Daoy (cell line): Measurements from ENCODE around the gene PRKCSH. TPM values are rescaled to one million over a fixed set of nuclear protein-coding genes. Genes with fewer than 3 reads are reported as not detected.
"Not testable (repeated sequence)": the region's sequence is repeated elsewhere in the genome, so short reads cannot be mapped to it uniquely, and the experiment has no call there.

Source experiments
- DNase-seq: peaks from one replicate; pipeline ENCODE4 v3.0.0-alpha.2; 2015; ENCODE audit warnings: low read depth
- total RNA-seq: library from RNA; depleted of rRNA; stranded (reverse); fragments of >200 nt; shearing (Covaris generic); gene quantifications from 2 replicates; pipeline ENCODE4 v1.2.3, GENCODE V29; 2014

PRKCSH gene
- total RNA-seq, 1 experiment from 2014 or later = 85.8 TPM

DNA sequence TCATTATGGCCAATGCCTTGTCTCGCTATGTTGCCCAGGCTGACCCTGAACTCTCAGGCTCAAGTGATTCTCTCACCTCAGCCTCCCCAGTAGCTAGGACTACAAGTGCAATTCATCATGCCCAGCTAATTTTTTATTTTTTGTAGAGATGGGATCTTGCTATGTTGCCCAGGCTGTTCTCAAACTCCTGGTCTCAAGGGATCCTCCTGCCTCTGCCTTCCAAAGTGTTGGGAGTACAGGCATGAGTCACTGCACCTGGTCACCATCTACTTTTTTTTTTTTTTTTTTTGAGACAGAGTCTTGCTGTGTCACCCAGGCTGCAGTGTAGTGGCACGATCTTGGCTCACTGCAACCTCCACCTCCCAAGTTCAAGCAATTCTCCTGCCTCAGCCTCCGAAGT lies 39.9 kb downstream of the PRKCSH start:
- DNase-seq = not testable (repeated sequence)

DNA sequence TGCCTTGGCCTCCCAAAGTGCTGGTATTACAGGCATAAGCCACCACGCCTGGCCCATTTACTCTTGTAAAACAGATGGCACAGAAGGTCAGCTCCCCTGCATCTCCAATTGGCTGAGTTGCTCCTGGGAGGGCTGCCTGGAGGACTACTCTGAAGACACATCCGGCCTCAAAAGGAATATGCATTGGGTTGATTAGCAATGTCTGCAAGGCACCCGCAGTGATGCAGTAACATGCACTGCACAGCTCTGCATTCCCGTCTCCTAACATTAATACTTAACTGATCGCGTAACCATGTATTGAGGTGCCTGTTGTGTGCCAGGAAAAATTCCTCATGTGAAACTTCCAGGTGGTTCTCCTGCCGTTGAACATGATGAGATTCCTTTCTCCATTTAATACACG lies 40.4 kb downstream of the PRKCSH start:
- no peak for DNase-seq

DNA sequence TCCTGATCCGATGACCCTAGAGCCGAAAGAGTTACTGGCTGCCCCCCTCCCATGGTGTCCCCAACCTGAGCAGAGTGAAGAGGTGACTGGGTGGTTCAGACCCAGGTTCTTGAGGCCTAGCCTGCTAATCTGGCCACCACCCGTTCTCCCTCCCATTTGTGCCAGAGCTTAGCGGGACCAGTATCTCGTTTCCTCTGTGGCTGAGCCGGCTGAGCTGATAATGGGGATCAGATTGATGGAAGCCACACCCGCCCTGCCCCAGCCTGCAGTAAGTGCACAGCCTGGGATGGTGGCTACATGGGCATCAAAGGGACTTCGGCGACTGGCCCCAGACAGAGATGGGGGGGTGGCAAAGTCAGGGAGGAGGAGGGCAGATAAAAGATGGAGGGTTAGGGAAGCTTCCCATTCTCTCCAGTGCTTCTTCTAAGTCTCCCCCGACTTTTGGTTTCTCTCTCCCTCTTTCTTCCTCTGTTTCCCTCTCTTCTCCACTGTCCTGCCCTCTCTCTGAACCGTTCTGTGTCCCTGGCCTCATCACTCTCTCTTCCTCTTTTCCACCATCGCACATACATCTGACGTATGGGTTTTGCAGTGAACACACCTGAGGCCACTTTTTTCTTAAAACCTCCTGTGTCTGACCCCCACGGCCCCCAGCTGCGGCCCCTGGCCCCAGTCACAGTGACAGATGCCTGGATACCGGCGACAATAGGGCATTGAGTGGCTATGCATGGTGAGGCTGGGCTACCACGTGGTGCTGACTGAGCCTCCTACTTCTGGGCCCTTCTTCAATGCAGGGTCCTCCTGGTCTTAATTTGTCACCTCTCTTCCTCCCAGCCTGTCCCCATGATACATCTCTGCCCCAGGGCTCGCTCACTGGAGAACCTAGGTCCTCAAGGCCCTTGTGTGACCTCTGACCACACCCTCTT lies 43.0 kb downstream of the PRKCSH start:
- DNase-seq = no peak

DNA sequence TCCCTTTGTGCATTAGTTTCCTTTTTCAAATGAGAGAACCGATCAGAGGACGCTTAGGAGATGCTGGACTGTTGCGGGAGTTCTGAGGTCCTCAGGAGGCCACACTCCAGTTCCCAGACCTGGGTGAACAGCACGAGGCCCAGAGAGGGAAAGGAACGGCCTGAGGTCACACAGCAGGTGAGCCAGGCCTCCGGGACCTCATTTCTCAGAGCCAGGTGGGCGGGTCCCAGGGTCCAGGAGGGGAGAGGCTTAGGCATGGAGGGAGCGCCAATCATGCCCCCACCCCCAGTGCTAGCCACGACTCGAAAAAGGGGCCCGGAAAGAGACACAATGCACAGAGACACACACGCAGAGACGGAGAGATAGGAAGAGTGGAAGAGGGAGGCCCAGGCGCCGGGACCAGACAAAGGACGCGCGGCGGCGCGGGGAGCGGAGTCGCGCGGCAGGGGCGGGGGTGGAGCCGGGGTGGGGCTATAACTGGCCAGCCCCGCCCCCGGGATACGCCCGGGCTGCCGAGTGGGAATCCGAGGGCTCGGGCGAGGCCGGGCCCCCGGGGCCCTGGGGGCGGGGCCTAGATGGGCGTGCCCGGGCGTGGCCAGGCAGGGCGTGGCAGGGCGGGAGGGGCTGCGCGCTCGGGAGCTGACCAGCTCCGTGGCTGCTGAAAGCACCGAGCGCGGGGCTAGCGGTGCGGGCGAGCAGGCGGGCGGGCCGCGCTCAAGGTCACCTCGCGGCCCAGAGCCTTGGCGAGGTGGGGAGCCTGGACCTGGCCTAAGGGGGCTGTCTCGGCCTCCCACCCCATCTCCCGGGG lies 43.9 kb downstream of the PRKCSH start:
- DNase-seq = peak; percentile 32

DNA sequence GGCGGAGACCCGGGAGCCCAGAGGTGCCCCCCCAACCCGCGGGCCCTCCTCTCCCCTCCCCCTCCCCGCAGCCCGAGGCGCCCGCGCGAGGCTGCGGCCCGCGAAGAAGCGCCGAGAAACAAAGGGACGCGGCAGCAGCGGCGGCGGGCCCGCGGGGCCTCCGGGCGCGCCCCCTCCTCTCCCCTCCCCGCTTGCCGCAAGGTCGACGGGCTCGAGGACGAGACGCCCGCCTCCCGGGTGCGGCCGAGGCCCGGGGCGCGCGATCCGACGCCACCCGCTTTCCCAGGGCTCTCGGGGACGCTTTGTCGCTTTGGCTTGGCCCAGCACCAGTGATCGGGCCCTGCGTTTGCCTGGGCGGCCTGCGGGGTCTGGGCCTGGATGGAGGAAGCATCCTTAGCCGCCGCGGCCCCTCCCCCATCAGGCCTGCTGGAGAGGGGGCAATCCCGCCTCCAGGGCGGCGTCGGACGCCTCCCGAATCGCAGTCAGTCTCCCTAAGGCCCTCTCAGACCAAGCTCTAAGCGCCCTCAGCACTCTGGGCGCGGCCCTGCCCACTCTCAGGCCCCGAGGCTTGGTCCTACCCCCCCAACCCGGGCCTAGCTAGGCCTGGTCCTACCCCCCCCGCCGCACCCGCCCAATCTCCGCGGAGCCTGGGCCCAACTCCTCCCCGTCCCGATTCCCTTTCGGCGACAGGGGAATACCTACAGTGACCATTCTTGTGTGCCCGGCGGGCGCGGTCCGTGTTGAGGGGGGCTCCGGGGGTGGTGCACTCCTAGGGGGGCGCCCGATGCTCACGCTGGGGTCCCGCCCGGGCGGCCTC lies 44.7 kb downstream of the PRKCSH start:
- no peak for DNase-seq

DNA sequence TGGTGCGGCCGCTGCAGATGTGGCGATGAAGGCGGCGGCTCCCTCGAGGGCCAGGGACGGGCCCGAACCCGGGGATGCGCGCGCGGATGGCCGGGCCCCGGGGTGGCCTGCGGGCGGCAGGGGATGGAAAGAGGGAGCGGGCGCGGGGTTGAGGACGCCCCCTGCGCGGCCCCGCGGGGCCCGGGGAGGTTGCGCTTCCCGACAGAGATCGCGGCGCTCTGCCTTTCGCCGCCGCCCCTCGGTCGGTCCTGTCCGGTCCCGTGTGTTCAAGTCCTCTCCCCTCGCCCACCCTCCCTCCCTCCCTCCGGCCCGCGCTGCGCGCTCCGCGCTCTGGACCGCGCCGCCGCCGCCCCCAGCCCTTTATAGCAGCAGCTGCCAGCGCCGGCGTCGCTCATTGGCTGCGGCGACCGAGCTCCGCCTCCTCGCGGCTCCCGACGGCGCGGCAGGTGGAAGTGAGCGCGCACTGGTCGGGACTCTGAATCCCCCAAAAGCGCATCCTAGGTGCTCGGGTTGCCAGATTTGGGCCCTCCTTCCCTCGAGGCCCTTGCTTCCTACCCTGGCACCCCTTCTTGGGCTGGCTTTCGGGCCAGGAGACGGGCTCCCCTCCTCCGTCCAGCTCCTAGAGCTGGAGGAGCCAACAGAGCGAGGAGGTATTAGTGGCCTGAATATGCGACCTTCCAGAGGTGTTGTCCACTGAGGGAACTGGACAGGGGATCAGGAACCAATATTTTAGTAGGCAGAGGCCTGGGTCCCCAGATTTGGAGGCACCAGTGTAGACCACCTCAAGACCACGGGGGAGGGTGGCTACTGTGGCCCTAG lies 45.5 kb downstream of the PRKCSH start, which contains the start of gene ELAVL3:
TSS of gene ELAVL3 (minus strand) at position 332 of the 819 bp plus-strand sequence. CDS start 438 bp downstream, outside the sequence.
- peak; percentile 34 for DNase-seq

DNA sequence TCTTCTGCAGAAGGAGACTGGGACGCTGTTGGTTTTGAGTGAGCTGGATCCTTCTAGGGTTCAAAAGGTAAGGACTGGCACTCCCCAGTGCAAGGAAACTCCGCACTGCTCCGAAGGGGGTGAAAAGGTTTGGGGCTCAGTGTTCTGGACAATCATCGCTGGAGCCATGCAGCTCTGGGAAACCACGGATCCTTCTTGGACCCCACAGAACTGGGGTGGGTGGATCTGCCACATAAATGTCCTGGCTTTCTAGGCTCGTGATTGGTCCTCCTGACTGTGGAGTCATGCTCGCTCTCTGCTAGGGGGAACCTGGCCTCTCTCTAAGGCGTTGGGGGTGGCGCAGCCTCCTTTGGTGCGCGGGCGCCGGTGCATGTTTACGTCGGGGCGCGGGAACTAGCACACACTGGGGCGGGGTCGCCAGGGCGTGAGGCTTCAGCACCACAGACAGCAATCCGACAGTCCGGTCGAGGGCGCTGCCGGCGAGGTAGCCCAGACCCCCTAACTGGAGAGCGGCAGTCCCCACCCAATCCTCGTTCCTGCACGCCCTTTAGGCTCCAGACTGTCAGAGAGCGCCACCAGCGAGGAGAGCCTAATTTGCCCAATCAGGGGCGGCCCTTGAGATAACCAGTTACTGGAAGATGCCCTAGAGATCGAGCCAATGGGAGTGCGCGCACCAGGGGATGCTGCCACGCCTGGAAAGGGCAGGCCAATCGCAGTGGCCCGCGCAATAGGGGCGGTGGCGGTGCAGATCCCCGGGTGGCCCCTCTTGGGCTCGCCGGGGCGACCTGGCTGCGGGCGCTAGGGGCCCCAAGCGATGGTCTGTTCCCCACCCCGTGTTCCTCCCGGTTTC lies 46.3 kb downstream of the PRKCSH start:
- peak; percentile 95 for DNase-seq

DNA sequence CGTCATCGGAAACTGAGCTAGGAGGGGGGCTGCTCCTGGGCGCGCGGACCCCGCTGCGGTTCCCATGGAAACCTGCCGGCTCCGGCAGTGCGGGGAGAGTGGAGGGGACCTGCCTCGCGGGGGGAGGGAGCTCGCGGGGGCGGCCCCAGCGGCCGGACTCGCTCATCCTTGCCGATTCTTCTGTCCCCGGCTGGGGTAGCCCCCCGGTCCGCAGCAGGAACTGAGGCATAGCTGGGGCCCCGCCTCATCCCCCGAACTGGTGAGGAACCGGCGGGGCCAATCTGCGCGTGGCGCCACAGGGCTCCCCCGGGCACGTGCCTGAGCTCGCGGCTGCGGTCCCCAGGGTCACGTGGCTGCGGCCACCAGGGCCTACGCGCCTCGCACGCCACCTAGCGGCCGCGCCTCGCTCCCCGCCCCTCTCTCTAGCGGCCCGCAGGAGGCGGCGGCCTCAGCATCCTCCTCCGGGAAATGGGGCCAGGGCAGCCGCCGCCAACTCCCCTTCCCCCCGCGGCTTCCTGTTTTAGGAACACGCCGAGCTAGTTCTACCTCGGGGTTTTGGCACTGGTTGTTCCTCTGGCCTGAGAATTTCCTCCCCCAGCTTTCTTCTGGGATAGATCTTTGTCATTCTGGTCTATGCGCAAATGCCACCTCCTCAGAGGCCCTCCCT lies 47.1 kb downstream of the PRKCSH start:
- peak; percentile 92 for DNase-seq

DNA sequence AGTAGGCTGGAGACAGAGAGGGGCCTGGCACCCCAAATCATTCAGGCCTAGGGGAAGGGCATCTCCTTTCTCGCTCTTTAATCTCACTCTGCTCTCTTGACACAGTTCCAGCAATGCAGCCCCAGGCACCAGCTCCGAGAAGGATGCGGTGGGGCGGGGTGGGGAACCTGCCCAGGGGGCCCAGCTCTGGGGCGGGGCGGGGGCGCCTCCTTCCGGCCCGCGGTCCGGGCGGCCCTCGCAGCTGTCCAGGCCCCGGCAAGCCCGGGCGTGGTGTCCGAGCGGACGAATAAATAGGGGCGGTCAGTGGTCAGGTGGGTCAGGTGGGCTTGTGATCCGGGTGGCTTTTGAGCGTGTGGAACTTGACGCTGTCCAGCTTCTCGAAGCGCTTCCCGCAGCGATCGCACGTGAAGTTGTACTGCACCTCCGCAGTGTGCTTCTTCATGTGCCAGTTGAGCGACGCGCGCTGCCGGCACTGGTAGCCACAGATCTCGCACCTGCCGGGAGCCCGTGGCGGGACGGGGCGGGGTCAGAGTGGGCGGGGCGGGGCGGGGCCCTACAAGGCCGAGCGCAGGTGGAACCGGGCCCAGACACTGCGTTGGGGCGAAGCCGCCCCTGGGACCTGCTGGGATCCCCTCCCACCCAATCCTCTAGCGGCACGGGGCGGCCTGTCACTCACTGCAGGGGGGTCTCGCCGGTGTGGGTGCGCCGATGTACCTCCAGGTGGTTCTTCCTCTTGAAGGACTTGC lies 48.1 kb downstream of the PRKCSH start:
- no peak for DNase-seq

DNA sequence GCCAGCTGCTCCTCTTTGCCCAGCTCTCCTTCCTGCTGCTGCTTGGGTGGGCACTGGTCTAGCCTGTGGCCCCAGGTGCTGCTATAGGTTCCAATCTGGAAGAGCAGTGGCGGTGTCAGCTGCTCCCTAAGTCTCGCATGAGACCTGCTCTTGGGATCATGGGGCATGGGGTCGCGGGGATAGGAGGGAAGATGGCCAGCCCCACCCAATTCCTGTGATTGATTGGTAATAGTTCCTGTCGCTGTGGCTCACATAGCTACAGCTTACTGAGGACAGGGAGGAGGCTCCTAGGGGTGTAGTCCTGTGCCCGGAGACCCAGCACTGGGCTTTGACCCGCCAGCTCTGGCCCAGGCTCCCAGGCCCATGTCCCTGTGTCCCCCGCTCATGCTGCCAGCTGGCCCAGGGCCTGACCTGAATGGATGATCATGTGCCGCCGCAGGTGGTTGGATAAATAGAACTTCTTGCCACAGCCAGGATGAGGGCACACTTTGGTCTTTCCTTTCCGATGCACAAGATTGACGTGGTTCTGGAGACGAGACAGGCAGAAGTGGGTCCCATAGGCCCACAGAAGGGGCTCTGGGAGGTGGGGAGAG lies 49.9 kb downstream of the PRKCSH start:
- DNase-seq = no peak

DNA sequence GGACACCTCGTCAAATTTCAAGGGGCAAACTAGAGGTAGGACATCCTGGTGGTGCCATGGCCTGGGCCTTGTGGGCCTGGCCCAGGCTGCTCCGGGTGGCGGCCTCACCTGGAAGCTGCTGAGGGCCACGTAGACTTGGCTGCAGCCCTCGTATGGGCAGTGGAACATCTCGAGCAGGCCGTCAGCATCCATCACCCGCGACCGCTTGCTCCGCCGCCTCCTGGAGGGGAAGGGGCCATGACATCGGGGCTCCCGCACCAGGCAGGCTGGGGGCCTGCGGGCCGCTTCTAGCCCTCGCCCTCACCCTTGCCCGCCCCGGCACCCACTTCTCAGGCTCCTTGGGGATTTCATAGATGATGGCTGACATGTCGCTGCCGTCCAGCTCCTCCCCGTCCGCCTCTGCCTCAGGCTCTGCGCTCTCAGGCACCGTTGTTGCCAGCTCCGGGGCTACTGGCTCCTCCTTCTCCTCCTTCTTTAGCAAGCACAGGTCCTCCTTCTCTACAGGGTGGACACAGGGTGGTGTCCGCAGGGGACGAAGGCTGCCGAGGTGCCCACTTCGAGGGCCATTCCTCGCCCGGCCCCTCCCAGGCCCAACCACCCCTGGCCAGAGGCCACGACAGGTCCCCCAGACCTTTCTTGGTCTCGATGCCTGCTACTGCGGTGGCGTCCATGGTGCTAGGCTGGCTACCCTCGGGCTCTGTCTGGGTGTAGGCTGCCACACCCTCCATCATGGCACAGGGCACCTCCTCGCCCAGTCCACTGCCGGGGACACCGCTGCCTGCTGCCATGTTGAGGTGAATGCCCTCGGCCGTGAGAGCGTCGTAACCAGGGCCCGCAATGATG lies 51.4 kb downstream of the PRKCSH start:
- DNase-seq = no peak

DNA sequence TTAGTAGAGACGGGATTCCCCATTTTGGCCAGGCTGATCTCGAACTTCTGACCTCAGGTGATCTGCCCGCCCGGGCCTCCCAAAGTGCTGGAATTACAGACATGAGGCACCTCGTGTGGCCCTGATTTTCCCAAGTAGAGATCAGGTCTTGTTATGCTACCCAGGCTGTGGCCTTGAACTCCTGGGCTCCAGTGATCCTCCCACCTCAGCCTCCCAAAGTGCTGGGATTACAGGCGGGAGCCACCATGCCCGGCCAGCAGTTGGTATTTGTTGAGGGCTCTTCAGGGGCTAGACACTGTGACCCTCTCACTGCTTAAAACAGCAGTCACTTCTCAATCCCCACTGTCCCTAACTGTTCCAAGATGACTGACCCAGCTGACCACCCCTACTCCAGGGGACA lies 53.9 kb downstream of the PRKCSH start:
- no peak for DNase-seq

DNA sequence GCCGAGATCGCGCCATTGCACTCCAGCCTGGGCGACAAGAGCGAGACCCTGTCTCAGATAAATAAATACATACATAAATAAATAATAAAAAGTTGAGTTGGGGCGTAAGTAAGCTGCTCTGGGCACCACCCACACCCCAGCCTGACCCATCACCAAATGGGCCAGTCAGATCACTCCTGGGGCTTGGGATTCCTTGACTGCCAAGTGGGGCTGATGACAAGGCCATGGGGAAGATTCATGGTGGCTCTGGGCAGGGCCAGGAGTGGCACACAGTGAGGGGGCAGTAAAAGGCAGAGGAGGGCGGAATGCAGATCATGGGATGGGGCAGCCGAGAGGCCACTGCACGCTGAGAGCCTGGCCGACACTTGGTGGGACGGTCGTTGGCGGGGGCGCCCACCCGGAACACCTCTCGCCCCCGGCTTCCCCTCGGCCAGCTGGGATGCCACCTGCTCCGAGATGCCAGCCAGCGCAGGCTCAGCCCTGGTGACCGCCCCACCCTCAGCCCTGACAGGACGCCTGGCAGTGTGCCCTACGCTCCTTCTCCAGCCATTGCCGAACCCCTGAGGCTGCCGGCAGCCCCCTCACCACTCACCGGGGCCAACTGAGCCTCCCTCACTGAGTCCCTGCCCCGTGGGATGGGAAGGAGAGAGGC lies 59.3 kb downstream of the PRKCSH start:
- no peak for DNase-seq

DNA sequence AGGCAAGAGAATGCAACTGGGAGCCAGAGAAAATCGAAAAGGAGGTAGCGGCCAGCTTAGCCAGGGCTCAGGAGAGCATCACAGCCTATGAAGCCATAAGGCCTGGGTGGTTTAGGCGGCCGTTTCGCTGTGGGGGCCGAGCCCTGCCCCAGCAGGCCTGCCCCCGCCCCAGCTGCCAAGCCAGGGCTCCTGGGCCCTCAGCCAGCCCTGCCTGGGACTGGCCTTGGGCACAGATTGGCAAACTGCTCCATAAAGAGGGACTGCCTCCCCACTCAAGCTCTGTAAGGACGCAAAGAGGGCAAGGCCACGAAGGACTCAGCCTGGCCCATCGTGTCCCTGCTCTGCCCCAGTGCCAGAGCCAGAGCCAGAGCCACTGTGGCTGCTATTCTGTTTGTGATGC lies 60.0 kb downstream of the PRKCSH start:
- no peak for DNase-seq

DNA sequence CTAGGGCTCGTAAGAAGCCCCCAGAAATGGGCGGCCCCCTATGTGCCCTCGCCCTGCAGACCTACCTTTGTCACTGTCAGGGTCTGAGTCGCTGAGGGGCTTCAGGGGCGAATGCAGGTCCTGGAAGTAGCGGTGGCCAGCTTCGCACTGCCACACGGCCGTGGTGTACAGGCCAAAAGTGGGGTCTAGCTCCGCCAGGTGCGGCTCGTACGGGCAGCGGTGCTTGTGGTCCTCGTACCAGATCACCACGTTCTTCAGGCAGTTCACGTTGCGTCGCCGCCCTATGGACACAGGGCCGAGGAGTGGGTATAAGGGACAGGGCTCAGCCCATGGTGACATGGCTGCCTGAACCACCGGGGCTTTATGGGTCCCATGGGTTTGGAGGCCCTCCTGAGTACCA lies 60.5 kb downstream of the PRKCSH start:
- DNase-seq = no peak

DNA sequence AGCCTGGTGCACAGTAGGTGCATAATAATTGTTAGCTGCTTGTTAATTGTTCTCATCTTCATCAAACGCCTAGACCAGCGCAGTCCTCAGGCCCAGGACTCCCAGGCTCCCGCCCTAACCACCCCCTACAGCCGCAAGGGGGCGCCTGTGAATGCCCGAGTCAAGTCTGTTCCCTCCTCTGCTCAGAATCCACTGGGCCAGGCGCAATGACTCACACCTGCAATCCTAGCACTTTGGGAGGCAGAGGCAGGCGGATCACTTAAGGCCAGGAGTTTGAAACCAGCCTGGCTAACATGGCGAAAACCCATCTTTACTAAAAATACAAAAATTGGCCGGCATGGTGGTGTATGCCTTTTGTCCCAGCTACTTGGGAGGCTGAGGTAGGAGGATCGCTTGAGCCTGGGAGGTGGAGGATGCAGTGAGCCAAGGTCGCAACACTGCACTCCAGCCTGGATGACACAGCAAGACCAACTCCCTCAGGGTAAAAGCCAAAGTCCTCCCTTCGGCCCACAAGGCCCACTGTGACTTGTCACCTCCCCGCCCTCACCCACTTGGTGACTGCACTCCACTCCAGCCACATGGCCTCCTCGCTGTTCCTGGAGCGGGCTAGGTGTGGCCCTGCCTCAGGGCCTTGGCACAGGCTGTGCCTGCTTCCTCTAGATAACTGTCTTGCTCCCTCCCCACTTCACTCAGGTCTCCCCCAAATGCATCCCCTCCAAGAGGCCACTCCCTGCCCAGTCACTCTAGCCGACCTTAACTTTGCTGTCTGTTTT lies 61.1 kb downstream of the PRKCSH start:
- DNase-seq = peak; percentile 93
